UCSD-AML1 (cell line): ENCODE measurements around the gene CTU2.

Experiments
- DNase-seq: peaks from one replicate; lab custom pipeline; 2025; ENCODE audit not compliant: unreplicated experiment; lab: John Stamatoyannopoulos, UW

Gene CTU2

DNA sequence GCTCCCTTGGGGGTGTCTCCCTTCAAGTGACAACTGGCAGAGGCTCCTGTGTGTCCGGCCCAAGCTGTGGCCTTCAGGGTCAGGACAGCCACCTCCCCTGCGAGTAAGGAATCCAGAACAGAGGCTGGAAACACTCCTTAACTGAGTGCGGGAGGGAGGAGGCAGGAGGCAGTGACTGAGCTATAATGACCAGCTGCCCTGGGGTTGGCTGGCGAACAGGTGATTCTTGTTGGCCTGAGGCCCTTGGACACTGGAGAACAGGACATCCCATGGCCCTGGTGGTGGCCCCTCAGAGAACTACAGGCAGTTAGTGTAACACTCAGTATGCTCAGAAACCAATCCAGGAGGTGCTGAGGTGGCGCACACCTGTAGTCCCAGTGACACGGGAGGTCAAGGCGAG lies 10.6 kb upstream of the CTU2 start:
- DNase-seq = no peak

DNA sequence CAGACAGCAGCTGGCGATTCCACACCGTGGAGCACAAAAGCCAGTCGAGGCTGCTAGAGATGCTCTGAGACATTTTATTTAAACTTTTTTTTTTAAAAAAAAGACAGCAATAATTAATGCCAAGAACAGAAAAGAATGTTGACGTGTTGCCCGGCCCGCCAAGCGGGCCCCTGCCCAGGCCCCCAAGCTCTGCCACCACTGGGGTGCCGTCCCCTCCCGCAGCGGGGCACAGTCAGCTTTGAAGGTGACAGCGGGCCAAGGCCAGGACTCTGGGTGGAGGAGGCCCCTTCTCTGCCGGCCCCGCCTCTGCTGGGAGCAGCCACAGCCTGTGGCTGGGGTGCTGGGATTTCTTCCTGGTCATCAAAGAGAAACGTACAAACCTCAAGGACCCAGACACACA lies 9.9 kb upstream of the CTU2 start:
- no peak for DNase-seq

DNA sequence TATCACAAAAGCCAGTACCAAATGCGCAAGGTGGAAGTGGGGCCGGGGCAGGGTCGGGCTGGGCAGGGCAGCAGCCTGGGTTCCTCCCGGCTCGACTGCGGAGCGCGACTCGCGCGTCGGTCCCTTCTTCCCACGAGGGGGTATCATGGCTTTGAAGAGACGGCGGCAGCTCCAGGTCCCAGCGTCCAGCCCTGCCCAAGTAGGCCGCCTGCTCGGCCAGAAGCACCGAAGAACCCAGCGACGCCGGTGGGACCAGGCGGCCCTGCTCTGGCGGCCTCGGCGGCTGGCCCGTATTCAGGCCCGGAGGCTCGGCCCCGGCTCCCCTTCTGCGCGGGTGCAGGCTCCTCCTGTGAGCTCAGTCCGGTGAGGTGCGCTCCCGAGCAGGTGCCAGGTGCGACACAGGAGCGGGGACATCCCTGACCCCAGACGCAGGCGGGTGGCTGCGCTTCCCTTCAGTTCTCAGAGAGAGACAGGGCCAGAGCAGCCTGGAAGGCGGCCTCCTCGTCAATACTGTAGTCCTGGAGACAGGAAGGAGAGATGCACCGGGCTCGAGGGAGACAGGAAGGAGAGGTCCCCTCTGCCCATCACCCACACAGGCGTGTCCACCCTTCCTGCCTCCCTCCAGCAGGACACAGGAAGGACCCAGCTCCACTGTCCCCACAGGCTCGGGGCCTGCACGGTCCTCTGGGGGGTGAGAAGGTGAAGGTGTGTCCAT lies 9.0 kb upstream of the CTU2 start:
- DNase-seq = no peak

DNA sequence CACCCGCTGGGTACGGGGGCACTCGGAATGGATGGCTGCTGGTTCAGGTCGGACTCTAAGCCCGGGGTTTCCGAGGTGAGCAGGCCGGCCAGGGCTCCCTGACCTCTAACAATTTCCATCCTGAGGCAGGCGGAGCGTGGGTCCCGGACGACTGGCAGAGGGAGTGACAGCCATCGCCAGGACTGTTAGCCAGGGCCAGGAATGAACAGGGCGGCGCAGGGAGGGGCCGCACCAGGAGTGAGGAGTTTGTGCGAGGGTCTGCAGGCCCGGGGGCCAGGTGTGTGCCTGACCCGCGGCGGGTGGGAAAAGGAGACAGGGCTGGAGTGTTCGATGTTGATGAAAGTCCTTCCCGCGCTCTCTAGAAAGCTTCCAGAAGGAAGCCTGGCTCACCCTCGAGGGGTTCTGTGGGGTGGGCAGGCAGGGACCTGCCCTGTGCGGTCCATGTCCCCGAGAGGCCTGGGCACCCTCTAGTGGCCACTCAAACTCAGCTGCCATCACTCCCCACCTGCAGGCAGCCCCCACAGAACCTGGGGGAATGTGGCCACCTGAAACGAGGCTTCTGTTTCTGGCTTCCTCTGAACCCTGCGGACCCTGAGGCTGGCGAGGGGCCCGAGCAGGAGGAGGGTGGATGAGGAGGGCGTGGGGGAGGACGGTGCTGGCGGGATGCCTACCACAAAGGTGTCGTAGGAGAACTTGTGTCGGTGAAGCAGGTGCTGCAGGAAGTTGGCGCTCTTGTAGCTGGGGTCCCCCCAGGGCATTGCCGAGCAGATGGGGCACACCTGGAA lies 8.3 kb upstream of the CTU2 start:
- DNase-seq = no peak

DNA sequence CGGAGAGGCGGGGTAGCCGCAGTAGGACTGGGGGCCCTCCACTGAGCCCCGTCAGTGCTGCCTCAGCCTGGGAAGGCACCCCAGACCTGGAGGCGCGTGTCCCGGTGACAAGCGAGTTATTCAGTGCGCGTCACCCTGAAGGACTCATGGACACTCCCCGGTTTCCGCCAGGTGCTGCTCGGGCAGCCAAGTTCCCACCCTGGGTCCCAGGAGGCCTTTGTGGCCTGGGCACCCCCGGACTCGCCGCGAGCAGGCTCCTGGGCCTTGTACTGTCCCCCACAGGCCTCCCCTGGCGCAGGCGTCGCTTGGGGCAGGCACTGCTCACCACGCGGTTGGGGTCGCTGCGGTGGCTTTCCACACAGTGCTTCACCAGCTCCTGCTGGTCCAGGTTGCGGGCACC lies 7.7 kb upstream of the CTU2 start:
- no peak for DNase-seq

DNA sequence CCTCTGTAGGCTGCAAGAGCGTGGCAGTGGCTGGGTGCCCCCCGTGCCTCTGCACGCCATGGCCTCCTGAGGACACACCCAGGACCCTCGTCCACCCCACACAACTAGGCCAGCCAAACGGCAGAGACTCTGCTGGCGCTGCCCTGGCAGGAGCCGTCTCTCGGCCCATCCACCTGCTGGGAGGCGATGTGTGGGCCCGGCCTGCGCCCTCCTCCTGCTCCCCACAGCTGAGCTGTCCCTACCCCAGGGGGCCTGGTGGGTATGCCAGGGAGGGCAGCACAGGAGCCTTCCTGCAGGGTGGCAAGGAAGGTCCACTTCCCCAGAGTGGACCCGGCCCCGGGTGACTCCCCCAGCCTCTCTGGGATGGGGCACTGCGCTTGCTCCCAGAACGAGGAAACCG lies 7.1 kb upstream of the CTU2 start:
- DNase-seq = no peak

DNA sequence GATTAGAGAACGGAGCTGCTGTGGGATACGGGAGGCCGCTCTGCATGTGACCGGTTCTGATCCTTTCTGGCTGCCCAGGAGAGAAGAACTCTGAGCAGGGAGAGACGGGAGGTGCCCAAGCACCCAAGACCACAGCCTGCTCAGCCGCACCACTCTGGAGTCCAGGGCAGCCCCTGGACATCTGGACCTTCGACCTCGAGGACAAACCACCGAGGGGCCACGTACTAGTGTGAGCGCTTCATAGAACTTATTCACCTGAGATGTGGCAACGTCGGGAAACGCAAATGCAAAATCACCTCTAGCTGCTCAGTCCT lies 6.0 kb upstream of the CTU2 start:
- no peak for DNase-seq

DNA sequence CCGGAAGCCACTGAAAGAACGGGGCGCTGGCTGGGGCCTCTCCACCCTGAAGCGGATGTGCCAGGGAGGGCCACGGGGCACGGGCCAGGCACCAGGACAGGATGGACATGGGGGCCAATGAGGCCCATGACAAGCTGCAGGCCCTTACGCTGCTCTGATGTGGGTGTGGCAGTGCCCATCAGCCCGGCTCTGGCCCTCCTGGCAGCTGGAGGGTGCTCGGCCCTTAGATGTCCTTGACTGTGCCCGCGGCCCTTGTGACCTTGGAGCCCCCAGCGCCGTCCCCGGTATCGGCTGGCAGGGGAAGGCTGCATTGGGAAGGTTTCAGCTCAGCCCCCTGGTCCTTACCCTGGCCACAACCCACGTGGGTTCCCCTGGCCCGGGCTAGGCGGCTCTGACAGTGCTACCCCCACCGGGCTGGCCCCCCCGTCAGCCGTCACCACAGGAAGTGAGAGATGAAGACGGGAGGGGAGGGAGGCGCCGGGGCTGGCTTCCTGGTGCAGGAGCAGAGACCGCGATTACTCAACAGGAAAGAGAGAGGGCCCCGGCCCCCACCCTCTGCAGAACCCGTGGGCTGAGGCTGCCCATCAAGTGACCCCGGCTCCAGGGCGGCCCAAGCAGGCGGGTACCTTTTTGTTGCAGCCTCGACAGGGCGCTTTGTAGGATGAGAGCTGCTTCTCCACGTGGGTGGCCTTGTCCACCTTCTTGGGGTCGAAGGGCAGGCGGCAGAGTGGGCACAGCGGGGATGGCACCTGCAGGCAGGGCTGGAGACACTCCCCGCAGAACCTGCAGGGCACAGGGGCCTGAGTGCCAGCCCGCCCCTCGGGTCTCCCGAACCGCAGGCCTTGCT lies 5.4 kb upstream of the CTU2 start:
- peak; percentile 97 for DNase-seq

DNA sequence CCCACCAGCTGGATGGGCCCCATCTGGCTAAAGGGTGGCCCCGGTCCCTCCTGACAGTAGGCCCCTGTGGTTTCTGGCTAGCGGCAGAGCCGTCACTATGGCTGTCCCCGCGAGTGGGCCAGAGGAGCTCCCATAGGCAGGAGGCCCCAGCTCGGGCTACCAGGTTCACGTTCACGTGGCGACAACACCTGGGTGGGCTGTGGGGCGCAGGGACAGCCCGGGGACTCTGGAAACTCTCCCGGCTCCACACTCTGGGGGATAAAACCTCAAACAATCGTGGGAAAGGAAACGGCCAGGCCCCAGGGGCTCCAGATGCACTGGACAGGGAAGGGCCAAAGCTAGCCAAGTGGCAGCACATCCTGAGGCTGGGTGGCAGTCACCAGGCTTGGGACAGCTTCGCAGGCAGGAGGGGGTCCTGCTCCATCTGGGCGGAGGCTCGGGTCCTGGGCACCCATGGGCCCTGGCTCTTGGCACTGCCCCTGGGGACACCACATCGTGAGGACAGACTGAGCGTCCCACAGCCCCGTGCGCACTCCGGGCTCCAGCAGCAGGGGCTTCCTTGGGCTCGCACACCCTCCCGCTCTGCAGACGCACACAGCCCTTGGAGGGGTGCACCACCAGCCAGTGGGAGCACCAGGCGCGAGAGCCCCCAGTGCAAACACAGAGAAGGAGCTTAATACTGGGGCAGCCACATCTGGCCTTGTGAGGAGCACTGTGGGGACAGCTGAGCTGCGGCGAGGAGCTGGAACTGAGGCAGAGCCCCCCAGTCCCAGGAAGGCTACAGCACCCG lies 4.5 kb upstream of the CTU2 start:
- no peak for DNase-seq

DNA sequence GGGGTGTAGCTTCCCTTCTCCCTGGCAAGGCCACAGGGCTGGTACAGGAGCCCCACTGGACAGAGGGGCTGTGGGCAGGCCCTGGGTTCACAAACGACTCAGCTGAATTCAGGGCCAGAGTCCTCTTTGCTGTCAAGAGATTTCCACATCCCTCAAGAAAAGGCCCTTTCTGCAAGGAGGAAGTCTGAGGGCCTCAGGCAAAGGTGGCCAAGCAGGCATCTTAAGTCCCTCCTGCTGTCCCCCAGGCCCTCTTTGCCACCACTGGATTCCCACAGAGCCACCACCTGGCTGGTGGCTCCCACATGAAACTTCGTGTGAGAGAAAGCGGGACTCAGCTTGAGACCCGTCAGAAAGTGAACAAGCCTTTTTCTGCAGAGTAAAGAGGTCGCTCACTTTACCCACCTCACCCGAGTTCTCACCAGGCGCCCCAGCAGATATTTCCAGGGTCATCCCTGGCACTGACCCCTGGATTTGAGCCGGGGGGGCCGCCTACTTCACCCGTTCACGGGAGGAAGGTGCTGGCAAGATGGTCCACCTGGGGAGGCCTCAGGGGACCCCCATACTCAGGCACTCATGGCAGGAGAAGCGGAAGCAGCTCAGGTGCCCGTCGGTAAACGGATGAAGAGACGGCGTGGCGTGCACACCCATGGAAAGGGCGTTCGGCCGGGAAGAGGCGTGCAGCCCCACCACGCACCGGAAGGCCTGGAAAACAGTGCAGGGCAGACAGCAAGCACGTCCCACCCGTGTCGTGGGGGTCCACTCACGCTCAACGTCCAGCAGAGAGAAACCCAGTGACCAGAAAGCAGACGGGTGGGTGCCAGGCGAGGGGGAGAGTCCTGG lies 3.7 kb upstream of the CTU2 start:
- DNase-seq = peak; percentile 47

DNA sequence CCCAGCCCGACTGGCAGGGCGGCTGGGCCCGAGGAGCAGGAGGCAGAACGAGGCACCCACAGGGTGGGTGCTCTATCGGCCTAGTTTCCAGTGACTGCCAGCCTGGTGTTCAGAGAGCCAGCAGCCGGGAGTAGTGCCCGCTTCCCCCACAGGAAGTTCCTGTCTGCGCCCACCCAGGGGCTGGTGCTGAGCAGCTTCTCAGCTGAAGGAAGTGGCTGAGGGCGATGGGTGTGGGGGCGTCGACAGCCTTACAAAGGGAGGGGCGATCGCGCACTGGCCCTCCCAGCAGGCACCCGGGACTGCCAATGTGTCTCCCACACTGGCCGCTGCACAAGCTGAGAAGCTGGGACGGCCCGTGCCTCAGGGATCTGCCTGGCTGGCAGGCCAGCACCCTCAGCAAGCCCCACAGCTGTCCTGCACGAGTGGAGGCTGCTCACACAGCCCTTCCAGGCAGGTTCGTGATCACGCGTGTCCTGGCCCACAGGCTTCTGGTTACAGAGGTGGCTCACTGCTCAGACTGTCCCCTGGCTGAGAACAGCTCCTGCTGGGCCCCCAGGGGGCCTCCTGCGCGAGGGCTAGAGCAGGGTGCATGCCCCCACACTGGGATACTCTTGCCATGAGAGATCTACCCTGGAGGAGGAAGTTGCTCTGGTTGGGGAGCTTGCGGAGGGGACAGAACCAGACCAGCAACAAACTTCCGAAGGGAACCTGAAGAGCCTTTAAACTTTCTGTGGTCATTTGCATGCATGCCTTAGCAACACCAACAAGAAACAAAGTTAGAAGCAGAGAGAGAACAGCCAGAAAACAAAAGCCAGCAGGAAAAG lies 2.6 kb upstream of the CTU2 start:
- DNase-seq = peak; percentile 92

DNA sequence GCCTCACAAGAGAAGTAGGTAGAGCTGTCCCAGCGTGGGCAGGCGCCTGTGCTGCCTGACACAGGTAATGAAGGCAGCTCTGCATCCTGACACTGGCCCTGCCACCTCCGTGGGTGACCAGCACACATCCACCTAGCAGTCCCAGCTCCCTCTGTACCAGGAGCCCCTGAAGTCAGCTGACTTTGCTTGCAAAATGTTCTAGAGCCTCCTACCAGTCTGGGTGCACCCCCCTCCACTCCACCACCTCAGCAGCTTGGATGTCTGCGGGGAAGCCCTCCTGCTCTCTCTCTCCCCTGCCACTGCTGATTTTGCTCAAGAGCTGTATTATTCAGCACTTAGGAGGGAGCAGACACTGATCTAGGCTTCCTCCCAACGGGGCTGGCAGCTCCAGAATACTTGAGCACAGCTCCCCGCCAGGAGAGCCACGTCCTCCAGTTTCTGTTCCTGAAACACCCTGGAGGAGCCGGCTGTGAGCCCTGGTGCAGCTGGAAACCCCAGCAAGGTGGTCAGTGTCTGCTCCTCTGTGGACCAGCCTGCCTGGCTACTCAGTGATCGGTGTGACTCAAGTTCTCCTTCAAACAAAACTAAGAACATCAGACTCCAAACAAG lies 1.1 kb upstream of the CTU2 start:
- DNase-seq = peak; percentile 51

DNA sequence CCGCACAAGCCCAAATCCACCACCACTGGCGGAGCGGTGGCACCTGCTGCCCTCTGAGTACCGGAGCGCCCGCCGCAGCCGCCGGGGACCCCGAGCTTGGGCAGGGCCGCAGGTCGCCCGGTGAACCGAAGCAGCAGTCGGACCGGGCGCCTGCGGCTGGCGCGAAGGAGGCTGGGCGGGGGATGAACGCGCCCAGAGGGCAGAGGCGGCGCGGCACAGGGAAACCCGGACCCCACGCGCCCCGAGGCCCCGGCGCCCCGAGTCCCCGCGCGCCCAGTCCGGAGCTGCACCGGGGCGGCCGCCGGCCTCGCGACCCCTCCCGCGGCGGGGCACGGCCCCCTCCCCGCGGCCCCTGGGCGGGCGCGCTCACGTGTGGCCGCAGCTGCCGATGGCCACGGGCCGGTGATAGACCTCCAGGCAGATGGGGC lies 488 bp upstream of the CTU2 start:
- DNase-seq = no peak

DNA sequence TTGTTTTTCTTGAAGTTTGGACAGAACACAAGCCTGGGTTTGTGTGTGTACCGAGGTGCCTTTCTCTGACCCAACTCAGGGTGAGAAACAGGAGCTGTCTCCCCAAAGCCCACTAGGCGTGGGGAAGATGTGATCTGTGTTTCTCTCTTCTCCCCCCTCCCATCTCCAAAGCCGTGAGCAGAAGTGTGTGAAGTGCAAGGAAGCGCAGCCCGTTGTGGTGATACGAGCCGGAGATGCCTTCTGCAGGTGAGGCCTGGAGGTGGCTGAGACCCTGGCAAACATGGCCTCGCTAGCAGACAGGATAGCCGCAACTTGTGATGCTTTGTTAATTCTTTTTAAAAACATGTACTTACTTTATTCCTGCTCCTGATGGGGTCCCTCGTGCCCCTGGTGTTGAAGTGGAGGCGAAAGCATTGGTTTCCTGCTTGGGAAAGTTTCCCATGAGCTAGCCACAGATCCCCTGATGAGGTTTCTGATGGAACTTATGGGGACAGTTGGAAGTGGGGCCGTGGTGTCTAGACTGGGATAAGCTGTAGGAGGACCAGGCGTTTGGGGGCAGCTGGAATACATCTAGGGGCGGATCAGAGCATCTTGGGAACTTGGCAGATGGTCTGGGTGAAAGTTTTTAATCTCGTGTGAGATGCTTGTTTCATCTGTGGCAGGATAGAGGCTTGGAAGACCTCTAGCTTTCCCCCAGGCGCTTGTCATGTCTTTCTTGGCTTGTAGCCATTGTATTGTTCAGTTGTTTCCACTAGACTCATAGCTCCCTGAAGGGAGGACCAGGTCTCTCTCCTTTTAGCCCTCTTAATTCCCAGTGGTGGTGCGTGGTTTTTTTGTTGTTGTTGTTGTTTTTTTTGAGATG lies 893 bp downstream of the CTU2 start:
- no peak for DNase-seq

DNA sequence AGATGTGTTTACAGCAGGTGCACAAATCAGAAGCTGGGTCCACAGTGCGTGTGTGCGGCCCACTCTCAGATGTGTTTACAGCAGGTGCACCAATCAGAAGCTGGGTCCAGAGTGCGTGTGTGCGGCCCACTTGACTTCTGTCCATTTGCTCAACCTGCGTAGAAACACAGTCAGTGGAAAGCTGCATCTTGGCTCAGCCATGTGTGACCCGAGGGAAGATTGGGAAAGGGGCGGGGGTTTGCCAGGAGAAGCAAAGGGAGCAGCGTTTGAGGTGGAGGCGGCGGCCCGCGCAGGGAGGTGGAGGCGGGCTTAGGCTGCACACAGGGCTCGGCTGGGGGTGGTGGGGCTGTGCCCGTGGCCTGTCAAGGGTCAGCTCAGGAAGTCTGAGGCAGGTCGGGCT lies 4.3 kb downstream of the CTU2 start:
- no peak for DNase-seq

DNA sequence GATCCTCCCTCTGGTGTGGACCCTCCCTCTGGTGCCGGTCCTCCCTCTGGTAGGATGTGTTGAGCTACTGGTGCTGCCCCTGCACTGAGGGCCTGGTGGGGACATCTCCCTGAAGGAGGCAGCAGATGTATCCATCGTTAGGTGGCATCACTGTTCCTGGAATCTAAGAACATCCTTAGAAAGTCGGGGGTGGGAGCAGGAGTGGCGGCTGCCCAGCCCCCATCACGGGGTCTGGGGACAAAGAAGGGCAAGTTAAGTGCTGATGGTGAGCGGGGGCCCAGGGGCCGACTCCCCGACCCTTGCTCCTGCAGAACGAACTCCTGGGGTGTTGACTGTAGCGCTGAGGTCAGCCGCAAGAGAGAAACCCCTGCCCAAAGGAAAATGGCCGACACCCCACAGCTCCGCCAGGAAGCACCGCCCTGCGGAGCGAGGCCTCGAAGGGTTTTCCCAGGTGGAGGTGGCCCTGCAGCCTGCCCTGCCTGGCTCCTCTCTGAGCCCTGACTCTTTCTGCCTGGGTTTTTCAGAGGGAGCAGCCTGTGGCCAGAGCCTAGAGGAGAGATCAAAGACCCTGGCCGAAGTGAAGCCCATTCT lies 5.5 kb downstream of the CTU2 start:
- no peak for DNase-seq

DNA sequence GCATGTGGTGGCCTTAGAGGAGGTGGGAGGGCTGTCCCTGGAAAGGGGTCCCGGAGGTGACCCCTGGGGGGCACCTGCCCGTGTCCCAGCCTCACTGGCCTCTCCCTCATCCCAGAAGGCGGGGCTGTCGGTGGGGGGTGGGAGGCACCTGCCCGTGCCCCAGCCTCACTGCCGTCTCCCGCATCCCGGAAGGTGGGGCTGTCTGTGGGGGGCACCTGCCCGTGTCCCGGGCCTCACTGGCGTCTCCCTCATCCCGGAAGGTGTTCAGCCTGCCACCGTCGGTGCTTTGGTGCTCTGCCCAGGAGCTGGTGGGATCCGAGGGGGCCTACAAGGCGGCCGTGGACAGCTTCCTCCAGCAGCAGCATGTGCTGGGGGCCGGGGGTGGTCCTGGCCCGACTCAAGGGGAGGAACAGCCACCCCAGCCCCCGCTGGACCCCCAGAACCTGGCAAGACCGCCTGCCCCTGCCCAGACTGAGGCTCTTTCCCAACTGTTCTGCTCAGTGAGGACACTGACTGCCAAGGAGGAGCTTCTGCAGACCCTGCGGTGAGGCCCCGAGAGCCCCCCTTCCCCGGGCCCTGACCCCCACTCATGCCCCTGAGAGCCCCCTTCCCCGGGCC lies 6.2 kb downstream of the CTU2 start:
- DNase-seq = no peak
